ENCODE data around the gene LIN54. TPM values are rescaled to one million over a fixed set of nuclear protein-coding genes. Genes with fewer than 3 reads are reported as not detected.
A peak's percentile ranks its signal among the peaks of the same experiment; 100 is the strongest.

The LIN54 gene
- total and polyA plus RNA-seq, 2 of the 13 experiments (the other 11 are each of a cell fraction or from before 2014, with no cell fraction given): 25.2 to 32.9 TPM

GRCh38 chr4:83010522-83011318 is at the start of gene LIN54 (continued):
- TF ChIP-seq MXD3 (CRISPR knock-in tag; IDR thresholded peaks at IDR 0.05) (no peak), ZNF124 (CRISPR knock-in tag; IDR thresholded peaks at IDR 0.05) (no peak), ZNF414 (CRISPR knock-in tag; IDR thresholded peaks at IDR 0.05) (no peak), CBFB (CRISPR knock-in tag; IDR thresholded peaks at IDR 0.05) (0 out of 2 replicates have a peak, but pooled peaks have one; percentile 15), ZSCAN5A (CRISPR knock-in tag; IDR thresholded peaks at IDR 0.05; ENCODE audit: borderline replicate concordance) (no peak; the same call in 1 of the 2 replicates), ZNF280D (CRISPR knock-in tag; IDR thresholded peaks at IDR 0.05) (peak; percentile 39; the same call in 1 of the 2 replicates), ZBTB7A (CRISPR knock-in tag; IDR thresholded peaks at IDR 0.05) (no peak), ZNF17 (CRISPR knock-in tag; IDR thresholded peaks at IDR 0.05) (no peak), FOXK1 (CRISPR knock-in tag; IDR thresholded peaks at IDR 0.05; ENCODE audit: borderline replicate concordance, low read depth) (no peak), KLF9 (CRISPR knock-in tag; IDR thresholded peaks at IDR 0.05; ENCODE audit: low read depth) (no peak), ZUFSP (CRISPR knock-in tag; IDR thresholded peaks at IDR 0.05; ENCODE audit: borderline replicate concordance) (no peak), ZBTB49 (CRISPR knock-in tag; IDR thresholded peaks at IDR 0.05; ENCODE audit: borderline replicate concordance) (no peak), MZF1 (CRISPR knock-in tag; IDR thresholded peaks at IDR 0.05; ENCODE audit: borderline replicate concordance) (no peak), NFE2L1 (CRISPR knock-in tag; IDR thresholded peaks at IDR 0.05; ENCODE audit: borderline replicate concordance) (no peak), KMT2B (CRISPR knock-in tag; IDR thresholded peaks at IDR 0.05) (peak; percentile 53), JUNB (CRISPR knock-in tag; IDR thresholded peaks at IDR 0.05; ENCODE audit: borderline replicate concordance) (no peak), GTF3A (CRISPR knock-in tag; conservative IDR thresholded peaks at IDR 0.05) (no peak), ZMAT3 (CRISPR knock-in tag; conservative IDR thresholded peaks at IDR 0.05) (no peak)
